Amygdala (tissue), 56 donors: ENCODE data around the gene CARD11.

Source experiments
- DNase-seq, 56 donors: peaks; one replicate each; lab custom pipeline; 2025; lab: John Stamatoyannopoulos, UW

CARD11 gene

DNA sequence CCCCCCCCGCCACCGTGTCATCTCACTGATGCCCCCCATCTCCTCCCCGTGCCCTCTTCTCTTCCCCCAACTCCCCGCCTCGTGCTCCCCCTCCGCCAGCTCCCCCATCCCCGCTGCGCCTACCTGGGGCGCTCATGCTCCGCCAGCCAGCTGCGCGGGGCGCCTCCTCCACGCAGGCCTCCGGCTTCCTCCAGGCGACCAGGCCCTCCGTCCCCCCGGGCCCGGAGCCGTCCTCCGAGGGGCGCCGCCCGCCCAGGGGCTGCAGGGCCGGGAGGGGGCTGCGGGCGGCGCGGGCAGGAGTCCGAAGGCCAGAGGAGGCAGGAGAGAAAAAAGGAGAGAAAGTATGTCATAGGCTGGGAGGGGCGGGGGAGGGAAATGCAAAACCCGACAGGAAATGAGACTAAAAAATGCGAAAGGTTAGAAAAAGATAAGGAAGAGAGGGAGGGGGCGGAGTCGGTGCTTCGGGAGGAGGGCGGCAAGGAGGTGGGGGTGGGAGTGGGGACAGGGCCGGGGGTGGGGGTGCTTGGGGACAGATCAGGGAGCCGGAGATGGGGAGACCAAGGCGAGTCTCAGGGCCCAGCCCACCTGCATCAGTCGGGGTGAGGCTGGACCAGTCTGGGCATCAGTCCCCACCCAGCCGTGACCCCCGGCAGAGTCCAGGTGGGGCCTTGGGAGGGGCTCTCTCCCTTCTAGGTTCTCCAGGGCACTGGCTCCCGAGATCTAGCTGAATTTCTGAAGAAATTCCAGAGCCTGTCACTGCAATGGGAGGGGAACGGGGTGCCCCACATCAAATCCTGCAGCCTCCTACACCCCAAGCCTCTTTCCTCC lies at the start of gene CARD11:
Gene CARD11 (minus strand): TSS at position 324 of the 828 bp plus-strand sequence. CDS start 85,361 bp downstream, outside the sequence.
- no peak for DNase-seq

DNA sequence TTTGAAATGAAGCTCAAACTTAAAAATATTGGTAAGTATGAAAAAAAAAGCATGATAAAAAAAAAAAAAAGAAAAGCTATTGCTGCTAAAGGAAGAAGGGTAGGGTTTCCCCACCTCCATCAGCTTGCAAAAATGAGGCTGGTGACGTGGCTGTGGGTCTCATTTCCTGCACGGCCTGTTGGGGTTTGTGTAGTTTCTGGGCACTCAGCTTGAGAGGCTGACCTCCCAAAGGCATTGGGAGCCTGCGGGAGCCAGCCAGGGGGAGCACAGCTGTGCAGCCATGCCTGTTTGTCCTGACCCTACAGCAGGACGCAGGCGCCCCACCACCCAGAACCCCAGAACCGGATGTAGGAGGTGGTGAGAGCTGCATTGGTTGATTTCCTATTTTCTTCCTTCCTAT lies 48.8 kb upstream of the CARD11 start:
- DNase-seq, result peak in 3 of 56 donors; percentile 5 to 18 (median 9)

DNA sequence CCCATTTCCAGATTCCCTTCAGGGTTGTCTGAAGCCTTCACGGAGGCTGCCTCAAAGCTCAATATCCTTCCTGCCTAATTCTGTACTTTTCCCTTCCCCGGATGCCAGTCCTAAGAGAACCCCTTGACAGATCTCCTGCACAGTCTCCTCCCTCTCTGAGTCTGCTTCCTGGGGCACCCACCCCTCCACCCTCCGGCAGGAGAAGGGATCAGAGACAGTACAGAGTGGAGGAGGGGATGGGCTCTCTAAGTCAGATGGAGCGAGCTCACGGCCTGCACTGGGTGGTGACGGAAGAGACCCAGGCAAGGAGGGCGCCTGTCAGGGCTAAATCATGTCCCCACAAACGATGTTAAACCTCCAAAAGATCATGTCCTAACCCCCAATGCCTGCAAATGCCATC lies 48.0 kb upstream of the CARD11 start:
- no peak for DNase-seq

DNA sequence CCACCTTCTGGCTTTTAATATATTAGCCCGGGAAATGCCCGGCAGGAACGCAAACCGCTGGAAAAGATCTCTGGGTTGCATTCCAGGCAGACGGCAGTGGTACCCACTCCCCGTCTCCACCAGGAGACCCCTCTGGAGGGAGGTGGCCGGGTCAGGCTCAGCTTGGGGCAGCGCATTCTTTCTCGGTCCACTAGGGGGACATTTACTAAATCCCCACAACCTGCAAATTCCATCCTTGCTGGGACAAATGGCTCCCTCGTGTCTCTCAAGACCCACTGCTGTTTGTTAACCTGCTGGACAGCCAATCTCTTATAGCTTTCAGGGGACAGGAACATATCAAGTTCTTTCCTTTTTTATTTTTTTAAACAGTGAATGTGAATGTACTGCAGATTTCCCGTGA lies 45.8 kb upstream of the CARD11 start:
- DNase-seq, result no peak

DNA sequence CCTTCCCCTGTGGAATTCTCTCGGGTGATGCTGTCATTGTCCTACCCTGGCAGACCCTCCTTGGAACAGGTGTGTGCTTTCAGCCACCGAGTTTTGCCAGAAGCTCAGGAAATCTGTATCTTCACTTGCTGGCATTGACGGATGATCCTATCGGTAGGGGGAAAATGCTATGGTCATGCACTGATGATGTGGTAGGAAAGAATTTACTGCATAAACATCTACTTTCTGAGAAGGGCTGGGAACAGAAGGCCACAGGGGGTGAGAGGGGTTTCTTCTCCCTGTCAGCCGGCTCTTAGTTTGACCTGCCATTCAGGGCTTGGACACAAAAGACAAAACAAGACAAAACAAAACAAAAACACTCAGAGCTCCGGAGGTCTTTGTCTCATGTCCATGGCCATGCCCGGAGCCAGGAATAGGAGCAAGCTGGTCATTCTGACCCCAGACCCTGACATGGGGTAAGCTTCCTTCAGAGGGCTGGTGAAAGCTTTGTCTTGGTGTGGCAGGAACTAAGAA lies 43.6 kb upstream of the CARD11 start:
- no peak for DNase-seq

DNA sequence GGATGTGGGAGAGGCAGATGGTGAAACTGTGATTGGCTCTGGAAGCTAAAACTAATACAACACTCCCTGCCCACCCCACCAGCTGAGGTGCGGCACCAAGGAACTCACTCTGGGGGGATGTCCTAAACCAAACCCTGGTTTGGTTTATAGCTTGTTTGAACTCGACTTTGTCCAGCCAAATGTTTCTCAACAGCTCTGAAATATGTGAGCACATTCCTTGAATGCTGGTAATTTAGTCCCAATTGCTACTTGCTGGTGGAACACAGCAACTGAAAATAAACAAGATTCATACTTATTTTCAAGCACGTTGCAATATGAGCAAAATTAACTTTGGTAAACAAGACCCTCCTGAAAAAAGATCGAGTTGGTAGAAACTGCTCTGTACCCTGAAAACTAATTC lies 39.7 kb upstream of the CARD11 start:
- no peak for DNase-seq

DNA sequence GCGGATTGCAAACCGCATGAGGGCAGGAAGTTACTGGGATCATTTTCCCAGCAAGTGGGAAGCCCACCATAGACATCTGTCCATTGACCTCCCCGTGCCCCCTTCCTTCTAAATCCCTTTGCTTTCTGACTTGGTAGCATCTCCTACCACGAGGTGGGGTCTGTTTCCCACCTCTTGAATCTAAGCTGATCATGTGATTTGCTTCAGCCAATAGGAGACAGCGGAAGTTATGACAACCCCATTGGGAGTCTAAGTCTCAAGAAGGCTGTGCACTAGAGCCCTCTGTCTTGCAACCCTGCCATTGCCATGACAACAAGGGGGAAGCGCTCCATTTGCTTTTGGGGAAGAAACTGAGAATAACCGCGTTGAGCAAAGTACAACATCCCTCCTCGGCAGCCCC lies 39.2 kb upstream of the CARD11 start:
- peak in 1 of 56 donors; percentile 9 for DNase-seq

DNA sequence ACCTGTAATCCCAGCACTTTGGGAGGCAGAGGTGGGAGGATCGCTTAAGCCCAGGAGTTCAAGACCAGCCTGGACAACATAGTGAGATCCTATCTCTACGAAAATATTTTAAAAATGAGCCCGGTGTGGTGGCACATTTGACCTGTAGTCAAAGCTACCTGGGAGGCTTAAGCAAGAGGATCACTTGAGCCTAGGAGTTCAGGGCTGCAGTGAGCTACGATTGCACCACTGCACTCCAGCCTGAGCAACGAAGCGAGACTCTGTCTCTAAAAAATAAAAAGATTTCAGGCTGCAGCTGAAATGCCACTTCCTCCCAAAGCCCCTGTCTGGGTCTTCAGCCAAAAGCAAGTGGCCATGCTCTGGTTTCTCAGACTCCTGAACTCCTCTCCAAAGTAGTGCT lies 38.7 kb upstream of the CARD11 start:
- DNase-seq, result no peak

DNA sequence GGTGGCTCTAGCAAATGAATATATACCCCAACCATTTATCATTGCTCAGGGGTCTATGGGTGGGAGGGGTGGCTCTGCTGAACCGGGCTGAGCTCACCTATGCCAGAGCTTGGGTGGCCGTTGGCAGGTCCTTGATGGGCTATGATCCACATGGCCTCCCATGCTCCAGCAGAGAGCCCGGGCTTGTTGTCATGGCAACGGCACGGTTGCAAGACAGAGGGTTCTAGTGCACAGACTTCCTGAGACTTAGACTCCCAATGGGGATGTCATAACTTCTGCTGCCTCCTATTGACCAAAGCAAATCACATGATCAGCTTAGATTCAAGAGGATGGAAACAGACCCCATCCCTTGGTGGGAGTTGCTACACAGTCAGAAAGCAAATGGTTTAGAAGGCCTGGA lies 36.4 kb upstream of the CARD11 start:
- DNase-seq, result no peak

DNA sequence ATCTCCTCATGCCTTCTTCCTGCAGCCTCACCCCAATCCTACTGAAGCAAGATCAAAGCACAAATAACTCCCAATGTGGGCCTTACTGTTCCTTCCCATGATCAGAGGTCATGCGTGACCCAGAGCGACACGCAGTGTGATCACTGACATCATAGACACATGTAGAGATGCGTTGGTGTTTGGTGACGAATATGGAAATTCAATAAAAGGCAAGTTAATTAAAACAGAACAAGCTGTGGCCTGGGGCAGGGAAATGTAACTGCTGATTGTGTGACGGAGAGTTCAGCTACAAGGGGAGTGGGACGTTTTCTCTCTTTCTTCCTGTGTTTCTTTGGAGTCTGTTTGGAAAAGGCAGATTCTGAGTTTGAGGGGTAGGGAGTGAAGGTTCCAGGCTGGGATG lies 34.8 kb upstream of the CARD11 start:
- no peak for DNase-seq

DNA sequence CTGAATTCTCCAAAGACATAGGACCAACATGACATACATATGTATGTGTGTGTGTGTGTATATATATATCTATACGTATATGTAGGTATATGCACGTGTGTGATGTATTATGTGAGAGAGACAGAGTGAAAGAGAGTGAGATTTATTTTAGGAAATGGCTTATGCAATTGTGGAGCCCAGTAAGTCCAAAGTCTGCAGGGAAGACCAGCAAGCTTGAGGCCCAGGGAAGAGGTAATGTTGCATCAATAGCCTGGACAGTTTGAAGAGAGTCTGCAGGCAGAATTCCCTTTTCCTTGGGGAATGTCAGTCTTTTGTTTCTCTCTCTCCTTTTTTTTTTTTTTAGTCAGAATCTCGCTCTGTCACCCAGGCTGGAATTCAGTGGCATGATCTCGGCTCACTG lies 33.0 kb upstream of the CARD11 start:
- no peak for DNase-seq

DNA sequence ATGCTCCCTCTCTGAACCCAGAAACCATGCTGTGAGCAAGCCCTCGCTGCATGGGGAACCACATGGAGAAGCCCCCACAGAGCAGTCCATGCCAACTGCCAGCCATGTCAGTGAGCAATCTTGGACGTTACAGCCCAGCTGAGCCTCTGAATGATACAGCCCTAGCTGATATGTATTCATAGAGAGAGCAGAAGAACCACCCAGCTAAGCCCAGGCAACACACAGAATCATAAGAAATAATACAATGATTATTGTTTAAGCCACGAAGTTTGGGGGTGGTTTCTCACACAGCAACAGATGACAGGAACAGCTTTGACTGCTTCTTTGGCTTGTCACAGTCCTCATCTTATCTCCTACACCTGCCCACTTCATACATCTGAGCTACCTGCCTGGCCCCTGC lies 32.5 kb upstream of the CARD11 start:
- no peak for DNase-seq

DNA sequence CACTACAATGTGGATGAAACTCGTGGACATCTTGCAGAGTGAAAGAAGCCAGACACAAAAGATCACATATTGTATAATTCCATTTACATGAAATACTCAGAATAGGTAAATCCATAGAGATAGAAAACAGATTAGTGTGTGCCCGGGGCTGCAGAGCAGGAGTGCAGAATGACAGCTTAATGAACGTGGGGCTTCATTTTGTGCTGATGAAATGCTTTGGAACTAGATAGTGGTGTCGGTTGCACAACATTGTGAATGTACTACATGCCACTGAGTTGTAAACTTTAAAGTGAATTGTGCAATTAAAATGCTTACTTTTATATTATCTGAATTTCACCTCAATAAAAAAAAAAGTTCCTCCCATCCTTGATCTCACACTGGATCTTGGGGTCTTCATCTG lies 31.8 kb upstream of the CARD11 start:
- DNase-seq, result no peak

DNA sequence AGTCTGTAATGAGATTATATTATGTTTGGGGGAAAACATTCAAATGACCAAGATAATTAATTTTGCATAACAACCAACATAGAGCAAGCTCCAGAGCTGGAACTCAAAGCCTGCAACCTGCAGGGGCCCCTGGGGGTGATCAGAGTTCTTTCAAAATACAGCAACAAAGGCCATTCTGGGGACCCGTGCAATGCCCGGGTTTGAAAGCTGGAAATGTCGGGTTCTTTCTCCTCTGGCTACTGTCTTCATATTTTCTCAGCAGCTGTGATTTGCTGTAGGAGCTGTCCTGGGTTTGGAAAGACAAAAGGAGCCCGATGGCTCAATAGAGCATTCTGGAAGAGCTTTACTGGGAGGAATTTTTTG lies 30.8 kb upstream of the CARD11 start:
- DNase-seq, result no peak

DNA sequence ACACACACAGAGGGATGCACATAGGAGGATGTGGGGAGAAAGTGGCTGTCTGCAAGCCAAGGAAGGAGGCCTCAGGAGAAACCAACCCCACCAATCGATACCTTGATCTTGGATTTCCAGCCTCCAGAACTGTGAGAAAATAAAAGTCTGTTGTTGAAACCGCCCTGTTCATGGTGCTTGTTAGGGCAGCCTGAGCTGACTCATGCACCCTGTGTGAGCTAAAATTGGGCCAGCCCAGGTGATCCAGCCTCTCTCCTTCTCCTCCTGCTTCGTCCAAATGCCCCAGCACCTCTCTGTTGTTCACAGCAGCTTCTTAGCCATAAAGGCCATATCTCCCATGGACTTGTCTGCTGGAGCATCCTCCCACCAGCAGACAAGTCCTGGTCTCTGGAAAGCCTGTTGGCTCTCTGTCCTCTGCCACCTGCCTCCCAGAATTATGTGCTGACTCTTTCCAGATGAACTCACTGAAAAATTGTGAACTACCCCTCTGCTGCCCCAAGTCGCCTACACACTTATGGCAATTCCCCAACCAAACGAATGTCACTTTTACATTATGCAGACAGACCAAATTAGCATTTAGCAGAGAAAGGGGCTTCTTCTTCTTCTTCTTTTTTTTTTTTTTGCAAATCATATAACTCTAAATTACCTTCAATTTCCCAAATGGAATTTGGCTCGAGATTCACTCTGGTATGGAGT lies 30.2 kb upstream of the CARD11 start:
- no peak for DNase-seq

DNA sequence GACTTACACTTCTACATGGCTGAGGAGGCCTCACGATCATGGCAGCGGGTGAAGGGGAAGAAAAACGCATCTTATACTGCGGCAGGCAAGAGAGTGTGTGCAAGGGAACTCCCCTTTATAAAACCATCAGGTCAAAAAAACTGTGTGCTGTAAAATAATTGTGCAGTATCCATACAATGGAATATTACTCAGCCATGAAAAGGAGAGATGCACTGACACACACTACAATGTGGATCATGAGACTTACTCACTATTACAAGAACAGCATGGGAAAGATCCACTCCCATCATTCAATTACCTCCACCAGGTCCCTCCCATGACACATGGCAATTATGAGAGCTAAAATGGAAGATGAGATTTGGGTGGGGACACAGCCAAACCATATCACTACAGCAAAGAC lies 27.2 kb upstream of the CARD11 start:
- no peak for DNase-seq

DNA sequence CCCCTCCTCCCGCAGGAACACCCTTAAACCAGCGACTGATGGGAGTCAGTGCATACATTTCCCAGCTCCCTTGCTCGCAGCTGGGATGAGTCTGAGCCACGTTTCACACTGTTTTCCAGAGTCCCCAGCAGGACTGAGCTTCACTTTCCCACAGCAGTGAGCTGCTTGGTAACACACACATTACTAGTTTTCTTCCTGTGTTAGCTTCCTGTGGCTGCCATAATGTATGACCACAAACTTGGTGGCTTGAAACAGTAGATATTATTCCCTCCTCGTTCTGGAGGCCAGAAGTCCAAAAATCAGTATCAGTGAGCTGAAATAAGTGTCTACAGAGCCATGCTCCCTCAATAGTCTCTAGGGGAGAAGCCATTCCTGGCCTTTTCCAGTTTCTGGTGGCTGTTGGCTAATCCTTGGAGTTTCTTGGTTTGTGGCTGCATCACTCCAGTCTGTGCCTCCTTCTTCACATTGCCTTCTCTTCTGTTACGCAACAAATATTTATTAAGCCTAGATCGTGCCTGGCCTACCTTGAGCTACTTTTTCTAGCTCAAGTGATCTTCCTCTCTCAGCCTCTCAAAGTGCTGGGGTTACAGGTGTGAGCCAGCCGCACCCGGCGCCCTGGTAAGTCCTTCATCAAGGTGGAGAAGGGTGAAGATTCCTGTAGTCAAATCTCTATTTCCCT lies 26.2 kb upstream of the CARD11 start:
- DNase-seq, result no peak

DNA sequence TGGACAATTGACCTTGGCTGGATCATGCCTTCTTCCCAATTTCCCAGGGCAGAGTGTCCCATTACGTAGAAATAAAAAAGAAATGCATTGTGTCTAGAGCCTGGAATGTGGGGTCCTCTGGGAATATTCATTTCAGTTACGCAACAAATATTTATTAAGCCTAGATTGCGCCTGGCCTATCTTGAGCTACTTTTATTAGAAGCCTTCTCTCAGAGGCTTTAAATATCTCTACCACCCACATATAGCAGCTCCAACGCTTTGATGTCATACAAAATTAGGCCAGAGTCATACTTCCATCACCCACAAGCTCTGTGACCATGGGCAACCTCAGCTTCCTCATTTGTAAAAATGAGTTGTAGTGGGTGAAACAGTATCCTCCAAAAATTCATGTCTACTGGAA lies 24.9 kb upstream of the CARD11 start:
- DNase-seq, result peak in 1 of 56 donors; percentile 8

DNA sequence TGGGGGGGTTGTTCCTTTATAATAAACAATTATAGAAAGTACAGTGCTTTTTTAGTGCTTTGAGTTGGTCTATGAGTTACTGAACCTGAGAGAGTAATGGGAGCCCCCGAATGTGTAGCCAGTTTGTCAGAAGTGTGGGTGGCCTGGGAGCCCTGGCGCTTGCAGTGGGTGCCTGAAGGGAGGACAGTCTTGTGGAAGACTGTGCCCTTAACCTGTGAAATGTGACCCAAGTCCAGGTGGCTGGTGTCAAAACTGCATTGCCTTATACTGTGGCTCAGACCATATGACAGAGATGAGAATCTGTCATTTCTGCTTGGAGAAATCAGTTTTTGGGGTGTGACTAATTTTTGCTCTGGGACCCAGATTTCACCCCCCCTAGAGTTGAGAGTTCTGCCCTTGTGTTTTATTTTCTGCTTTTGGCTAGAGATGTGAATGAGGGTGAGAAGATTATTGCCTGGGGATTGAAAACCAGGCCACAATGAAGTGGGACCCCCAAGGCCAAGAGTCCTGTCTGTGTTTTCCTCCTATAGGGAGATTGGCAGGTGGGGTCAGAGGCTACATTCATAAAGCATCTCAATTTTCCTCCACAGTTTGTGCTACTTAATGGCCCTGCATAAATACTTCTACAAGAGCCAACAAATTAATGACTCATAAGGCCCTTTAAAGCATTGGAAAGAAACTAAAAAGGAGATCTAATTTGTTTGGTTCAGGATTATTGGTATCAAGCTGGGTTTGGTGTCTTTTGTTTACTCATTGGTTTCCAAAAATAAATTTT lies 24.1 kb upstream of the CARD11 start:
- no peak for DNase-seq

DNA sequence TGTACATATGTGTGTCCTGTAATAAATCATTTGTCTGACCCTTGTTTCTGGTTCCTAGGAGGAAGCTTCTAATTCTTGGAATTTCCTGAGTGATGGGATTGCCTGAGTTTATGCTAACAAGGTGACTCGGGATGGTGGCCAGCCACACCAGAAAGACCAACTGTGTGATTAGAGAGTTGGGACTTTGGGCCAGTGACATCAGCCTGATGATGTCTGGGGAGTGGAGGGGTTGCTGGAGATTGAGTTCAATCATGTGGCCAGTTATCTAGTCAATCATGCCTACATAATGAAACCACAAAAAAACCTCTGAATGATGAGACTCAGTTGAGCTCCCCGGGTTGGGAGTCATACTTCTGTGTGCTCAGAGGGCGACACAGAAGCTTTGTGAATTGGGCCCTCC lies 23.5 kb upstream of the CARD11 start:
- DNase-seq, result no peak

DNA sequence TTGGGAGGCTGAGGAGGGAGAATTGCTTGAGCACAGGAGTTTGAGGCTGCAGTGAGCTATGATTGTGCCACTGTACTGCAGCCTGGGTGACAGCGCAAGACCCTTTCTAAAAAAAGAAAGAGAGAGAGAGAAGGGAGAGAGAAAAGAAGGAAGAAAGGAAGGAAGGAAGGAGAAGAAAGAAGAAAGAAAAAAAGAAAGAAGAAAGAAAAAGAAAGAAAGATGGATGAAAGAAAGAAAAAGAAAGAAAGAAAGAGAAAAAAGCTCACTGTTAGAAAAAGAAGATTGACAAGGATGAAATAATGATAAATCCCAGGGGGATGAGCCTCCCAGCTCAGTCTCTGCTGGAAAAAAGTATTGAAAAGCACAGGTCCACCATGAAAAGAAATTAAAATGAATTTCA lies 22.8 kb upstream of the CARD11 start:
- no peak for DNase-seq
